Gastroesophageal sphincter (tissue), 3 donors: ENCODE results near the gene OPN1MW3.
"Not testable (repeated sequence)": the region's sequence is repeated elsewhere in the genome, so short reads cannot be mapped to it uniquely, and the experiment has no call there.

Source experiments
- POLR2A ChIP-seq, 2 donors: fragments of 450-650 bp; IDR thresholded peaks; one replicate each; pipeline ENCODE4 v1.6.1; 2017; ENCODE audit warnings: antibody characterized with exemption in 2 of 2, mild to moderate bottlenecking in 2 of 2, moderate library complexity in 1 of 2
- POLR2AphosphoS5 ChIP-seq: sonication (generic); formaldehyde crosslinking; IDR thresholded peaks from one replicate; pipeline ENCODE4 v1.6.1; 2017; ENCODE audit warnings: antibody characterized with exemption
- TF ChIP-seq, protein P1 (sequence below), 4 experiments: fragments of 200-600 bp in 2 of 4; fragments of 450-650 bp in 2 of 4; sonication (generic) in 1 of 4; IDR thresholded peaks; one replicate each; pipeline ENCODE4 v1.5.1; 2017 to 2019; ENCODE audit warnings: antibody characterized with exemption in 4 of 4, mild to moderate bottlenecking in 2 of 4, moderate library complexity in 2 of 4

DNA sequence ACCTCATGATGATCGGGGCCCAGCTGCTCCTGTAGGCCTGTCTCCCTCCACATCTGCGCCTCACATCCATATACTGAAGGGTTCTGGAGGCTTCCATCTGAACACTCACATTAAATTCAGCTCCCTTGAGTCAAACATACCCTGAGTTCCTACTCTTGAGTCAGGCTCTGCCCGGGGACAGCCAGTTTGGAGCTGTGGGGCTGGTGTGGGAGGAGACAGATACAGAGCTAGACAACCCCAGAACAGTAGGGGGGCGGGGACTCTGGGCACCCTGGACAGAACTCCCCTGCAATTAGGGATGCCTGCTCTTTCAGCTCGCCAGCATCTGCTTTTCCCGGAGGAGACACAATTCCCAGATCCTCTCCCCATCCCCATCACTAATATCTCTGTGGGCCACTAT lies 5.7 kb downstream of the OPN1MW3 start:
- TF ChIP-seq, protein P1, sequence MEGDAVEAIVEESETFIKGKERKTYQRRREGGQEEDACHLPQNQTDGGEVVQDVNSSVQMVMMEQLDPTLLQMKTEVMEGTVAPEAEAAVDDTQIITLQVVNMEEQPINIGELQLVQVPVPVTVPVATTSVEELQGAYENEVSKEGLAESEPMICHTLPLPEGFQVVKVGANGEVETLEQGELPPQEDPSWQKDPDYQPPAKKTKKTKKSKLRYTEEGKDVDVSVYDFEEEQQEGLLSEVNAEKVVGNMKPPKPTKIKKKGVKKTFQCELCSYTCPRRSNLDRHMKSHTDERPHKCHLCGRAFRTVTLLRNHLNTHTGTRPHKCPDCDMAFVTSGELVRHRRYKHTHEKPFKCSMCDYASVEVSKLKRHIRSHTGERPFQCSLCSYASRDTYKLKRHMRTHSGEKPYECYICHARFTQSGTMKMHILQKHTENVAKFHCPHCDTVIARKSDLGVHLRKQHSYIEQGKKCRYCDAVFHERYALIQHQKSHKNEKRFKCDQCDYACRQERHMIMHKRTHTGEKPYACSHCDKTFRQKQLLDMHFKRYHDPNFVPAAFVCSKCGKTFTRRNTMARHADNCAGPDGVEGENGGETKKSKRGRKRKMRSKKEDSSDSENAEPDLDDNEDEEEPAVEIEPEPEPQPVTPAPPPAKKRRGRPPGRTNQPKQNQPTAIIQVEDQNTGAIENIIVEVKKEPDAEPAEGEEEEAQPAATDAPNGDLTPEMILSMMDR (IDR thresholded peaks at IDR 0.05) = not testable (repeated sequence)
- not testable (repeated sequence) for TF ChIP-seq POLR2A (IDR thresholded peaks at IDR 0.05); POLR2AphosphoS5
